ENCODE results near the gene TTC33.
"Not testable (repeated sequence)": the region's sequence is repeated elsewhere in the genome, so short reads cannot be mapped to it uniquely, and the experiment has no call there.

GRCh38 chr5:40656091-40656490 lies 99.7 kb downstream of the TTC33 start:
- TF ChIP-seq CTCF (IDR thresholded peaks at IDR 0.05; ENCODE audit: low read depth, low read length); EZH2phosphoT487 (IDR thresholded peaks at IDR 0.05; ENCODE audit: low read depth): not testable (repeated sequence)

Measured in OCI-LY3 (cell line).